ENCODE measurements around the gene ZNF598. TPM values are rescaled to one million over a fixed set of nuclear protein-coding genes. Genes with fewer than 3 reads are reported as not detected.
"Not testable (repeated sequence)": the region's sequence is repeated elsewhere in the genome, so short reads cannot be mapped to it uniquely, and the experiment has no call there.

ZNF598 gene
- total RNA-seq, 1 donor from 2014 or later, result 42.1 TPM

DNA sequence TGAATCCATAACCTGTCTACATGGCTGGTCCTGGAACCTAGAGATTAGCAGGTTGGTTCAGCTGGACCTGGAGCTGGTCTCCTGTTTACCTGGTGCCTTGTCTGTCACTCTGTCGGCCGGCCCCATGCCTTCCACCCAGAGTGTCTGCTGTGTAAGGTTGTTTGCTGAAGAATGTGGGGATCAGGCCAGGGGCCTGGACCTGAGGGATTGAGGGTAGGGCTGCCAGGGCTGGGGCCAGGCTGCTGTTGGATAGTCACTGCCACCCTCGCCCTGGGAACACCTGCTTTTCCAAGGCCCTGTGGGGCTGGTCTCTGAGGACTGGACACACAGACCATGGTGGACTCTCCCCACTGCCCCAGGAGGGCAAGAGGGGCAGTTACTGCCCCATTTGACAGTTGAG lies 18.5 kb upstream of the ZNF598 start:
- DNase-seq (ENCODE audit: low spot score), result no peak

DNA sequence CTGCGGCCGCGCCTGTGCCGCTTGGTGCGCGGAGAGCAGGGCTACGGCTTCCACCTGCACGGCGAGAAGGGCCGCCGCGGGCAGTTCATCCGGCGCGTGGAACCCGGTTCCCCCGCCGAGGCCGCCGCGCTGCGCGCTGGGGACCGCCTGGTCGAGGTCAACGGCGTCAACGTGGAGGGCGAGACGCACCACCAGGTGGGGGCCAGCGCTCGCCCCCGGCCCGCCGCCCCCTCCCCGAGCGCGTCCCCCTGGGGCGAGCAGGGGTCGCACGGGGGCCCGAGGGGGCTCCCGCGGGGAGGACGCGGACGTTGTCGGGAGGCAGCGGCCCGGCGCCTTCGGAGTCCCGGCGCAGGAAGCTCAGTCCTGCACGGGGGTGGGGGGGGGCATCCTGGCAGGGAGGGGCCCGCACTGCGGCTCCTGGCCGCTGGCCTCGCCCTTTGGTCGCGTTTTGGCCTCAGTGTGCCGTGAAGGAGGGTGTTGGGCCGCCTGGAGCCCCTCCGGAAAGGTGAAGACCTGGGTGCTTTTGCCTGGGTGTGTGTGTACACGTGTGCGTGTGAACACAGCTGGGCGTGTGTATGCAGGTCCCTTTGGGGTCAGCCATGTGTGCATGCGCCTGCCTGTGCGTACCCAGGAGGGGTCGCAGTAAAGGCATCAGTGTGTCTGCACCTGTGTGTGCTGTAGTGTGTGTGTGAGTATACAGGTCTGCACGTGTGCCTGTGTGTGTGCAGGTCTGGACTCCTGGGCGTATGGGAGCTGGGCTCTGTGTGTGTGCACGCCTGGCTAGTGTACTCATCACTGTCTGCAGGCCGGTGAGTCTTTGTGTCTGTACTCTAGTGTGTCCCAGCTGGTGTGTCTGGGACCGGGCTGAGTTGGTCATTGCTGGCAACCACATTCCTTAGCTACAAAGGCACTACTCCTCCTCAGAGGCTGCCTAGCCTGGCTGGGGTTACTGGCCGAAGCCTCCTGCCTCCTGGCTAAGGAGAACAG lies 17.7 kb upstream of the ZNF598 start:
- no peak for DNase-seq (ENCODE audit: low spot score)

DNA sequence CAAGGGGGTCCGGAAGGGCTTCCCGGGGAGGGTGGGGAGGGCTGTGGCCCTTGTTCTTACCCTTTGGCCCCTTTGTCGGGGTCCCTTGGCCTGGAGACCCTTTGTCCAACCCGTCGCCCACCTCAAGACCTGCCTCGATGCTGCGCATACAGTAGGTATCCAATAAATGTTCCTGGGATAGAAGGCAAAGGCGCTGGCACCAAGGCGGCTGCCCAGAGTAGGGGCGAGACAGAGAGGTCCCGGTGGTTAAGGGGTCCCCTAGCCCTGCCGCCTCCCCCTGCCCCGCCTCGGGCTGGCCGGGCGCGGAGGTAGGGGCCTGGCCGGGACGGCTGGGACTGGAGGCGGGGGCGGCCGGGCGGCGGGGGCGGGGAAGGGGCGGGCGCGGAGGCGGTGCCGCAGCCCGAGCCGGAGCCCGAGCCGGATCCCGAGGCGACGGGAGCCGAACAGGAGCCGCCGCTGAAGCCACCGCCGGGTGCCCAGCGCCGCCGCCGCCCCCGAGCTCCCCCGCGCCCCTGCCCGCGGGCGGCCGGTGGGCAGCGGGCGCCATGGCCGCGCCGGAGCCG lies 16.9 kb upstream of the ZNF598 start, which contains the start of gene NHERF2:
Gene NHERF2, plus strand, starts transcription at position 442 of the 563 bp plus-strand sequence. Its CDS starts 104 bp downstream, at position 546.
- no peak for DNase-seq (ENCODE audit: low spot score)

DNA sequence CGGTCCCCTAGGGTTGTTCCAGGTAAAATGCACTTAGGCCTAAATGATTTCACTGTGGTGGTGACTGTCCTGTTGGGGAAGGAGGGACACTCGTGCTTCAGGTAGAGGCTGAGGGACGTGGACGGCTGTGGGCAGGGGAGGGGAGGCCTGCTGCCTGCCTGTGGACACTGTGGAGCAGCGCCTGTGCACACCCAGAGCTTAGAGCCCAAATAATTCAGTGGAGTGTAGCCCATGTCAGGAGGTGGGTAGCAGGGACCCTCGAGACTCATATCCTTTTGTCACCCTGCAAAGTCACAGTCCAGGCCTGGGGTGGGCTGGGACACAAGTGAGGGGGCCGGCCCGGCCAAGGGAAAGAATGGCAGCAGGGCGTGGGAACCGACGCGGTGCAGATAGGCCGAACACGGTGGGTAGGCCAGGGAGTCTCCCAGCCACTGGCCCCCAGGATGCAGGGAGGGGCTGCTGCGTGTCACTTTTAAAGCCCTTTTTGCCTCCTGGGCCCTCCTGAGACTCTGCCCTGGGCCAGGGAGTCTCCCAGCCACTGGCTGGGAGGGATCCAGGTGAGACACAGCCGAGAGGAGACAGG lies 16.3 kb upstream of the ZNF598 start:
- no peak for DNase-seq (ENCODE audit: low spot score)

DNA sequence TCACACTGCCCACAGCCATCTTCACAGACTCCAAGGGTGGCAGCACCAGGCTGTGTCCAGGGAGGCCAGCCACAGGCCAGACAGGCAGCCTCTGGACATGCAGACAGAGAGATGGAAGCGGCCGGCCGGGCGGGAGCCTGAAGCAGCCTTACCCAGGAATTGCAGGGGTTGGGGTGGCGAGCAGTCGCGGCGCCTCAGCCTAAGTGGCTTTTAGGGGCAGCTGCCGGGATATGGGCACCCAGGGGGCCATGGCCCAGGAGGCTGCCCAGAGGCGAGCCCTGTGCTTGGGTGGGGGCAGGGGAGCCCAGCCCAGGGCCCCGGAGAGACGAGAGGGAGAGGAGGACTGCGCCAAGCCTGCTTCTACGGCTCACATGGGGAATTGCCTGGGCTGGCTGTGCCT lies 15.6 kb upstream of the ZNF598 start:
- no peak for DNase-seq (ENCODE audit: low spot score)

DNA sequence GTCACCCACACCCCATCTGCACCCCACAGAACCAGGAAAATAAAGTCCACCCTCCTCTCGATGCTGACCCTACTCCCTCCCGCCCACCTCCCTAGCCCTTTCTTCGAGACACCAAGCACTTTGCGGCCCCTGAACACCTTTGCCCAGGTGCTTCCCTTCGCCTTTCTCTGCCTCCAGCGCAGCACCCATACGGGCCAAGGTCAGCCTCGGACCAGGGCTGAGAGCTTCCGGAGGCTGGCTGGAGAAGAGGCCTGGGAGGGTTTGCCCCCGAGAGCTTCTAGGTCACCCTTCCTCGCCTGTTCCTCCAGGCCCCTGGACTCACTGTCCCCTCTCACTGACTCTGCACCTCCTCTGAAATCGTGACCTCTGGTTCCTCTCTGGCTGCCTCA lies 14.4 kb upstream of the ZNF598 start:
- DNase-seq (ENCODE audit: low spot score), result no peak

DNA sequence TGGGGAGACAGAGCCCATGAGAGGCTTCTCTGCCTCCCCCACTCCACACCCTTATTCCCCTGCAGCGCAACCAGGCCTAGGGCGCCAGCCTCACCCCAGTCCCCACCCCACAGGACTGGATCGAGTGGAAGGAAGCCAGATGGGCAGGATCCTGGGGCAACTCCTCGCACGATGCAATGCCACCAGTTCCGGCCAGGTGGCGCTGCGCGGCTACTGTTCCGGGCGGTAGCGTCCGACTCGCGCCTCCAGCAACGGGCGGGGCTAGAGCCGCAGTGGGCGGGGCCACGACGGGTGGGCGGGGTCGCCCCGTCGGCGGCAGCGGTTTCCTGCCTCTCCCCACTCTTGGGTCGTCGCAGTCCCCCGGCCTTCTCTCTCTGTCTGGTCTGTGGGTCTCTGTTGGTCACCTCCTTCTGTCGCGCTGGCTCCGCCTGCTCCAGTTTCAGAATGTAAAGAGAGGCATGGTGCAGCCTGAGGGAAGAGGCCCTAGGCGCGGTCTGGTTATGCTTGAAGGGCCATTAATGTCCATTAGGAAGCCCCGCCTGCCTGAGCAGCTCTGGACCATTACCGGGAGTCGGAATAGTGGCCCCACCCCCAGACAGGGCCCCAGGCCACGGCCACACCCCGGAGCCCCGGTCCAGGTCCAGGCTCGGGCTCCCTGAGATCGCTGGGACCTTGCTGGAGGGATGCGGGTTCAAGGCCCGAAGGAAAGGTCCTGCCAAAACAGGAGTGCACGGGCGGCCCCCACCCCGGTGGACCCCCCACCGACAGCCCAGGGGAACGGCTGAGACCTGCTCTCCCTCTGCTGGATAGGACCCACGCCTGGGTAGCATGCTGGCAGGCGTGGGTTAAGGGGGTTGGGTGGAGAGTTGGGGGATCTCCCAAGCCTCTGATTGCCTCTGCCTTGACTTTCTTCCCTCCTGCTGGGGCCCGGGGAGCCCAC lies 13.7 kb upstream of the ZNF598 start:
- DNase-seq (ENCODE audit: low spot score), result peak; percentile 96

DNA sequence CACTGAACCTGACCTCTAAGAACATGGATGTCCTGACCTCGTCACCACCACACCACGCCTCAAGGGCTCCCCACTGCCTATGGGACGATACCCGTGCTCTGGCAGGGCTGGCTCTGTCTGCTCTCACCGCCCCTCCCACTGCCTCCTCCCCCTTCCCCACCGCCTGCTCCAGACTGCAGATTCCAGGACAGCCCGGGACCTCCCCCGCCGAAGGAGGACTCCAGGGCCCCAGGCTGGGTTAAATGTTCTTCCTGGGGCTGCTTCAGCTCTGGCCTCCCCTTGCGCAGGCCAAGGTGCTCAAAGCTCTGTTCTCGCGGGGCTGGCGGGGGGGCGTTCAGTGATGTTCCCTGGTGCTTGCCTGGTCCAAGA lies 13.1 kb upstream of the ZNF598 start:
- DNase-seq (ENCODE audit: low spot score), result no peak

DNA sequence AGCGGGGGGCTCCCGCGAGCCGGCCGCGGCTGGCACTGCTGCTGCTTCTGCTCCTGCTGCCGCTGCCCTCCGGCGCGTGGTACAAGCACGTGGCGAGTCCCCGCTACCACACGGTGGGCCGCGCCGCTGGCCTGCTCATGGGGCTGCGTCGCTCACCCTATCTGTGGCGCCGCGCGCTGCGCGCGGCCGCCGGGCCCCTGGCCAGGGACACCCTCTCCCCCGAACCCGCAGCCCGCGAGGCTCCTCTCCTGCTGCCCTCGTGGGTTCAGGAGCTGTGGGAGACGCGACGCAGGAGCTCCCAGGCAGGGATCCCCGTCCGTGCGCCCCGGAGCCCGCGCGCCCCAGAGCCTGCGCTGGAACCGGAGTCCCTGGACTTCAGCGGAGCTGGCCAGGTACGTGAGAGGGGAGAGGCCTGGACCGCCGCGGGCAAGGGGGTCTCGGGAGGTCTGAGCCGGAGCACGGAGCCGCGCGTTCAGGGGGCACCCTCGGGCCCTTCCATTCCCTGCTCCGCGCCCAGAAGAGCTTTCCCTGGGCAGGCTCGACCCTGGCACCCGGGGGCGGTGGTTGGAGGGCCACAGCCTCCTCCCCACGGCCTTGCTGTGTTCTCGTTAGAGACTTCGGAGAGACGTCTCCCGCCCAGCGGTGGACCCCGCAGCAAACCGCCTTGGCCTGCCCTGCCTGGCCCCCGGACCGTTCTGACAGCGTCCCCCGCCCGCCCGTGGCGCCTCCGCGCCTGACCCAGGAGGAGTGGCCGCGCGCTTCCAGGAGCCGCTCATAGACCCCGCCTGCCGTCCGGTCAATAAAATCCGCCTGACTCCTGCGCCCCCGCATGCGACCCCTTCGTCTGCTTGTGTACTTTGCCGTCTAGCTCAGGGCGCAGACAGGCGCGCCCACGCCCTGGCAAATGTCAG lies 10.6 kb upstream of the ZNF598 start:
- no peak for DNase-seq (ENCODE audit: low spot score)

DNA sequence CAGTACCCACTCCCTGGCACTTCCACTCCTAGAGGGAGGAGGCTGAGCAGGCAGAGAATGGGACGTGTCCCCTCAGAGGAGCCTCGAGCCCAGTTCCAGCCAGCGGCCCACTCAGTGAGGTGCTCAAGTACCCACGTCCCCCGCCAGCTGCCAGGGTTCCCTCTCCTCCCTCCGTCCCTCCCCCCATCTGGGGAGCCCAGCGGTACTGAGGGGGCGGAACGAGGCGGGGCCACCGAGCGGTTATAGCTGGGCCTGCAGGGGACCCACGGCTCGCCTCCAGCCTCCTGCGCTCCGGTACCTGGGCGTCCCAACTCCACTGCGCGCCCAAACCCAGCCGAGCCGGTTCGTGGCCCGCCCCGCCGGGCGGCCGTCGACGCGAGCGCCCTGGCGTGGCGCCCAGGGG lies 9.9 kb upstream of the ZNF598 start, which contains the start of gene NPW:
Gene NPW, plus strand, starts transcription at position 268 of the 403 bp plus-strand sequence.
- DNase-seq (ENCODE audit: low spot score), result no peak

DNA sequence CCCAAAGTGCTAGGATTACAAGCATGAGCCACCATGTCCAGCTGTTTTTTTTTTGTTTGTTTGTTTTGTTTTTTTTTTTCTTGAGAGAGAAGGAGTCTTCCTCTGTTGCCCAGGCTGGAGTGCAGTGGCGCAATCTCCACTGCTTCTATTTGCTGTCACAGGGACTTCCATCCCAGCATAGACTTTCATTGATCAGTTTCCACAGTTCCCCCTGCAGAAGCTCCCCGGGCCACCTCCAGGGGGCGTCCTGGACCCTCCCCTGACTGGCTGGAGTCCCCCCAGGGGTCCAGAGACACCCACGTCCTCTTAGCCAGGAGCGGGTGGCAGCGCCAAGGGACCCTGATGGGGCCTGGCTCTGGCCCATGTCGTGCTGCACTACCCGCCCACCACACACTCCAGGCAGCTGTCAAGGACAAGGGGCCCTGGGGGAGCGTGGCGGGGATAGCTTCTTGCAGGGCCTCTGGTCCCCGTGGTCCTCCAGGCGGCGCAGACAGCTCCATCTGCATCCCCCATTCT lies 6.8 kb upstream of the ZNF598 start:
- DNase-seq (ENCODE audit: low spot score), result no peak

DNA sequence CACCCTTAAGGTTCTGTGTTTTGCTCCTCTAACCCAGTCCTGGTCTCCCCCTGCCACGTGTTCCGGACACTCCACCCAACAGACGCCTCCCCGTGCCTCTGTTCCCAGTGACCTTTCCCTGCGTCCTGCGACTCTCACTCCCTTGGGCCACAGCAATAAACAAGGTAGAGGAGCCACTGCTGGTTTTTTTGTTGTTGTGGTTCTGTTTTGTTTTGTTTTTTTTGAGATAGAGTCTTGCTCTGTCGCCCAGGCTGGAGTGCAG lies 6.3 kb upstream of the ZNF598 start:
- no peak for DNase-seq (ENCODE audit: low spot score)

DNA sequence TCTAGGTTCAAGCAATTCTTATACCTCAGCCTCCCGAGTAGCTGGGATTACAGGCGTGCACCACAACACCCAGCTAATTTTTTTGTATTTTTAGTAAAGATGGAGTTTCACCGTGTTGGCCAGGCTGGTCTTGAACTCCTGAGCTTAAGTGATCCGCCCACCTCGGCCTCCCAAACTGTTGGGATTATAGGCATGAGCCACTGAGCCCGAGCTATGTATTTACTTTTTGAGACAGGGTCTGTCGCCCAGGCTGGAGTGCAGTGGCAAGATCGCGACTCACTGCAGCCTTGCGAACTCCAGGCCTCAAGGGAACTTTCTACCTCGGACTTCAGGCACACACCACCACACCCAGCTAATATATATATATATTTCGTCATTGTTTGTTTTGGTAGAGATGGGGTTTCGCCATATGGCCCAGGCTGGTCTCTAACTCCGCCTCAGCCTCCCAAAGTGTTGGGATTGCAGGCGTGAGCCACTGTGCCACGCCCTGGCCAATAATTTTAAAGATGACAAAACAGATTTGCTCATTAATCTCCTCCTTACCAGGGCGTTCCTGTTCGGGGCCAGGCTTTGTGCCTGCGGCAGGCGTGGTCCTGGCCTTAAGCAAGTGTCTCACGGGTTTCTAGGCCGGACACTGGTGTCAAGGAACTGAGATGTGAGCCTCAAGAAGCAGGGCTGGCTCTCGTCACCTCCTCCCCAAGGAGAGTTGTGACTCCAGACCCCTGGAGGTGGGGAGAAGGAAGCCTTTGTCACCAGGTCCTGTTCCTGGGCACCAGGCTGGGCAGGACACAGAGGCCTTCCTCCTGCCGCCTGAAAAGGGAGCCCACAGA lies 5.7 kb upstream of the ZNF598 start:
- no peak for DNase-seq (ENCODE audit: low spot score)

DNA sequence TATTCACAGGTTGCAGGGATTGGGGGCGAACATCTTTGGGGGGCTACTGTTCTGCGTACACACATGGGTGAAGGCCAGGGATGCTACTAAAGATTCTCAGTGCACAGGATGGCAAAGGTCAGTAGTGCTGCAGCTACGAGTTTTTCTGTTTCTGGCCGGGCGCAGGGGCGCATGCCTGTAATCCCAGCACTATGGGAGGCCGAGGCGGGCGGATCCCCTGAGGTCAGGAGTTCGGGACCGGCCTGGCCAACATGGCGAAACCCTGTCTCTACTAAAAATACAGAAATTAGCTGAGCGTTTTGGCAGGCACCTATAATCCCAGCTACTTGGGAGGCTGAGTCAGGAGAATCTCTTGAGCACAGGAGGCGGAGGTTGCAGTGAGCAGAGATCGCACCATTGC lies 3.9 kb upstream of the ZNF598 start:
- DNase-seq (ENCODE audit: low spot score), result no peak

DNA sequence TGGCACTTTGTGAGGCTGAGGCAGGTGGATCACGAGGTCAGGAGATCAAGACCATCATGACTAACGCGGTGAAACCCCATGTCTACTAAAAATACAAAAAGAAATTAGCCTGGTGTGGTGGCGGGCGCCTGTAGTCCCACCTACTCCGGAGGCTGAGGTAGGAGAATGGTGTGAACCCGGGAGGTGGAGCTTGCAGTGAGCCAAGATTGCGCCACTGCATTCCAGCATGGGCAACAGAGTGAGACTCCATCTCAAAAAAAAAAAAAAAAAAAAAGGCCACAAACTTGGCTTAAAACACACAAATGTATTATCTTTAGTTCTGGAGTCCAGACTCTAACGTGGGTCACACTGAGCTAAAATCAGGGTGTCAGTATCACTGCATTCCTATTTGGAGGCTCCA lies 2.1 kb upstream of the ZNF598 start:
- not testable (repeated sequence) for DNase-seq (ENCODE audit: low spot score)

DNA sequence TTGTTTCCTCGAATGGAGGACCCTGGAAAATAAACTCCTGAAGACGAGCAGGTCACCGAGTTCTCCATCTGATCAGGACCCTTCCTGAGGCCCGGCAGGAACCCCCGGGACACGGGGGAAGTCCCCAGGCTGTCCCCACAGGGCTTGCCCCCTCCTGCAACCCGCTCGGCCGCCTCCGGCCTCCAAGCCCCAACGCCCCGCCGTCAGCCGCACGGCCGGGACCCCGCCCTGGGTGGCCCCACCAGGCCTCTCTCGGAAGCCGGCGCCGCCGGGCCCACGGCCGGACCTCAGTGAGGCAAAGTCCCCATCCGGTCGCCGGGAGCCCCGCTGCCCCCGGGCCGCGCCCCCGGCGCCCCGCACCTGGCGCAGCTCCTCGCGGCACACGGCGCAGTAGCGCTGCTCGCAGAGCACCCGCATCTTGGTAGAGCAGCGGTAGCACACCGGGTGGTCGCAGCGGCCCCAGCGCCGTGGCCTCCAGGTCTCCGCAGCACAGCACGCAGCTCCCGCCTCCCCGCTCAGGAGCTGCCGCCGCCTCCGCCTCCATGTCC lies 383 bp downstream of the ZNF598 start:
- DNase-seq (ENCODE audit: low spot score), result no peak

DNA sequence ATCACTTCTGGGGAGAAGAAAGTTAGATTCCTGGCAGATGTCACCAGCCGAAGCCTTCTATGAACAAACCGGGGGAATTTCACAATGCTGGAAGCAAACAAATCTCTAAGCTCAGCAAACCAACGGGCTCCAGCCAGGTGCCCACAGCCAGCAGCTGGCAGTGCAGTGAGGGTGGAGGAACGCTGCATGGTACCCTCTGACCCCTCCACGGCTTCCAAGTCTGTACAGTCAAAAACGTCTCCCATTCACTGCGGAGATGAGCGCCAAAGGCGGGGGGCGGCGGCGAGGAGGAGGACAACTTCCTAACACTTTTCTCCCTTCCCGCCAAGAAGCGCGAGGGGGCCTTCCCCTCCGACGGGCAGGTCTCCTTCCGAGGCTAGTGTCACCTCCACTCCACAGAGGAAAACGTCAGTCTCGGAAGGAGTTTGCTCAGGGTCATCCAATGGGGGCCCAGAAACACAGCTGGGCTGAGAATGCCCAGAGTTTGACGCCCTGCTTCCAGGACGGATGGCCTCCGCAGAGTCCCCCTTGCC lies 924 bp downstream of the ZNF598 start:
- no peak for DNase-seq (ENCODE audit: low spot score)

DNA sequence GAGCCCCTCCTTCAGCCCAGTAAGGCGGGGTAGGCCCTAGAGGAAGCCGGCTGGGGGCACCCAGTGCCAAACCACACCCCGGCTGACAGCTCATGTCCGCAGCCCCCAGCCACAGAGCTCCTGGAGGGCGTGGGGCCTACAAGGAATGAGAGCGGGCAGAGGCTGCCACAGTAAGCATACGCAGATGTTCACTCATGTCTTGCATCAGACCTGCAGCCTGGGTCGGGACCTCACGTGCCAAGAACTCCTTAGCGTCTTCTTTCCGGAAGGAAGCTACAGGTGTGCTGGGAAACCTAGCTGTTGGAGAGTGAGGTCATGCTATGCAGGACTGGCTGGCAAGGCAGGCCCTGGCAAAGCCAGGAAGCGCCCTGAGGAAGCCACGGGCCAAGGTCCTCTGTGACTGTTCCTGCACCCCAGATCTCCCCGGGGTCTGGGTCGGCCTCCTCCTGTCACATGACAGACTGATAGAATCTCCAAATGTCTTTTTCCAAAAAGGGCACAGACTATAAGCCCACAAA lies 1.6 kb downstream of the ZNF598 start:
- no peak for DNase-seq (ENCODE audit: low spot score)
